IMR-90 (cell line): ENCODE data around the gene ODAD3. TPM values are rescaled to one million over a fixed set of nuclear protein-coding genes. Genes with fewer than 3 reads are reported as not detected.

Experiments used
- ATAC-seq: fragments of 200-7000 bp; cut with Tn5 transposase; 2 replicates; pipeline ENCODE4 v1.9.1; 2020; ENCODE audit warnings: low read depth, mild to moderate bottlenecking, moderate library complexity
- BruUV-seq: library from RNA; stranded (reverse); fragments of 400-500 nt; replicated peaks from 2 replicates; lab custom pipeline; 2021; lab: Mats Ljungman, UMichigan
- CTCF ChIA-PET: fragments of 300-600 bp; formaldehyde crosslinking; extraction: SDS; loops from one replicate; lab custom pipeline; 2021; ENCODE audit warnings: antibody characterized with exemption; lab: Yijun Ruan, JAX
- POLR2A ChIA-PET: fragments of 300-600 bp; sonication (Branson Sonifier 250); formaldehyde crosslinking; loops from one replicate; lab custom pipeline; 2022; ENCODE audit warnings: antibody characterized with exemption; ENCODE audit not compliant: unreplicated experiment; lab: Charles Lee
- DNase-seq: peaks from one replicate; pipeline ENCODE4 v3.0.0; 2013
- H2AFZ ChIP-seq: replicated peaks from 2 replicates; pipeline ENCODE3; 2013; ENCODE audit warnings: low read length, mild to moderate bottlenecking; ENCODE audit not compliant: poor library complexity
- H2AK5ac ChIP-seq: 2 replicates; pipeline ENCODE4 v1.6.1; 2013; ENCODE audit warnings: low read depth, low read length, inconsistent platforms
- H2AK9ac ChIP-seq: replicated peaks from 2 replicates; pipeline ENCODE3; 2013; ENCODE audit warnings: mild to moderate bottlenecking, low read depth, low read length, moderate library complexity; ENCODE audit not compliant: poor library complexity
- H2BK120ac ChIP-seq: 2 replicates; pipeline ENCODE4 v1.6.1; 2013; ENCODE audit warnings: low read depth, low read length, inconsistent platforms
- H2BK15ac ChIP-seq: 3 replicates; pipeline ENCODE4 v1.6.1; 2013; ENCODE audit warnings: low read depth, low read length, inconsistent platforms
- H2BK20ac ChIP-seq: 2 replicates; pipeline ENCODE4 v1.6.1; 2013; ENCODE audit warnings: low read depth, mild to moderate bottlenecking, inconsistent platforms, low read length, moderate library complexity
- H2BK5ac ChIP-seq: 2 replicates; pipeline ENCODE4 v1.6.1; 2013; ENCODE audit warnings: mild to moderate bottlenecking, low read depth, low read length, inconsistent platforms; ENCODE audit not compliant: poor library complexity, severe bottlenecking
- H3K14ac ChIP-seq: replicated peaks from 2 replicates; pipeline ENCODE4 v1.6.1; 2013; ENCODE audit warnings: low read depth, low read length, inconsistent platforms
- H3K18ac ChIP-seq: 2 replicates; pipeline ENCODE4 v1.6.1; 2013; ENCODE audit warnings: low read depth, low read length, control low read depth
- H3K23ac ChIP-seq: 2 replicates; pipeline ENCODE4 v1.6.1; 2013; ENCODE audit warnings: low read depth, low read length, inconsistent platforms
- H3K27ac ChIP-seq: 2 replicates; pipeline ENCODE4 v1.5.1; 2013; ENCODE audit warnings: mild to moderate bottlenecking, control low read depth, low read length; ENCODE audit not compliant: insufficient read depth
- H3K27me3 ChIP-seq: 2 replicates; pipeline ENCODE4 v1.6.1; 2013; ENCODE audit warnings: low read length; ENCODE audit not compliant: control insufficient read depth, insufficient read depth
- H3K36me3 ChIP-seq: 2 replicates; pipeline ENCODE4 v1.6.1; 2013; ENCODE audit warnings: low read length, mixed read lengths; ENCODE audit not compliant: control insufficient read depth, insufficient read depth
- H3K4ac ChIP-seq: 2 replicates; pipeline ENCODE4 v1.6.1; 2013; ENCODE audit warnings: low read depth, low read length, inconsistent platforms
- H3K4me1 ChIP-seq: 2 replicates; pipeline ENCODE4 v1.6.1; 2013; ENCODE audit warnings: low read length, mixed read lengths; ENCODE audit not compliant: control insufficient read depth, insufficient read depth
- H3K4me2 ChIP-seq: 2 replicates; pipeline ENCODE4 v1.6.1; 2013; ENCODE audit warnings: low read depth, mild to moderate bottlenecking, control low read depth, low read length, moderate library complexity
- H3K4me3 ChIP-seq: 2 replicates; pipeline ENCODE4 v1.5.1; 2013; ENCODE audit warnings: low read depth, mild to moderate bottlenecking, control low read depth, low read length, moderate library complexity; ENCODE audit not compliant: insufficient read depth
- H3K56ac ChIP-seq: 2 replicates; pipeline ENCODE4 v1.6.1; 2013; ENCODE audit warnings: low read length, inconsistent platforms; ENCODE audit not compliant: insufficient read depth; ENCODE audit errors: extremely low read depth
- H3K79me1 ChIP-seq, 2 experiments: 2 replicates each; pipeline ENCODE4 v1.6.1; 2013; ENCODE audit warnings: low read length in 2 of 2, inconsistent platforms in 1 of 2, low read depth in 1 of 2
- H3K9ac ChIP-seq: 2 replicates; pipeline ENCODE4 v1.6.1; 2013; ENCODE audit warnings: low read depth, low read length, control low read depth
- H3K9me1 ChIP-seq: 2 replicates; pipeline ENCODE4 v1.6.1; 2013; ENCODE audit warnings: low read length, inconsistent platforms; ENCODE audit not compliant: insufficient read depth
- H3K9me3 ChIP-seq: 2 replicates; pipeline ENCODE4 v1.6.1; 2013; ENCODE audit warnings: low read length; ENCODE audit not compliant: control insufficient read depth, insufficient read depth
- H4K20me1 ChIP-seq: 2 replicates; pipeline ENCODE4 v1.6.1; 2013; ENCODE audit warnings: low read length, inconsistent platforms; ENCODE audit not compliant: insufficient read depth
- H4K5ac ChIP-seq: 2 replicates; pipeline ENCODE4 v1.6.1; 2013; ENCODE audit warnings: mild to moderate bottlenecking, low read depth, low read length, control low read depth
- H4K8ac ChIP-seq, 2 experiments: 2 replicates each; pipeline ENCODE4 v1.6.1; 2013; ENCODE audit warnings: low read depth in 2 of 2, low read length in 2 of 2, control low read depth in 1 of 2, inconsistent platforms in 1 of 2
- H4K91ac ChIP-seq: 2 replicates; pipeline ENCODE4 v1.6.1; 2013; ENCODE audit warnings: low read depth, low read length, inconsistent platforms; ENCODE audit not compliant: insufficient read depth
- CHD1 ChIP-seq: IDR thresholded peaks from 2 replicates; pipeline ENCODE4 v1.6.1; 2012; ENCODE audit warnings: low read depth, low read length, improper control_type of control experiment
- FOS ChIP-seq: fragments of 150-350 bp; IDR thresholded peaks from 2 replicates; pipeline ENCODE4 v1.6.1; 2016; ENCODE audit warnings: low read depth, low read length
- SMC3 ChIP-seq: fragments of 150-350 bp; IDR thresholded peaks from 2 replicates; pipeline ENCODE4 v1.6.1; 2016; ENCODE audit warnings: low read depth, mild to moderate bottlenecking, antibody characterized with exemption, low read length, moderate library complexity
- USF2 ChIP-seq: fragments of 150-350 bp; IDR thresholded peaks from 2 replicates; pipeline ENCODE4 v1.6.1; 2017; ENCODE audit warnings: mild to moderate bottlenecking, antibody characterized with exemption, low read length, low read depth
- WGBS, 2 experiments: methylation state at CpG; one replicate each; pipeline versions ENCODE4 v1.1.5 to v1.1.7; 2013; ENCODE audit warnings: missing lambda C conversion rate in 2 of 2; ENCODE audit not compliant: insufficient read length in 1 of 2; ENCODE audit errors: extremely low coverage in 2 of 2; 5-methylcytosine and 5-hydroxymethylcytosine counted together
- dilution Hi-C: fragments of 300-500 bp; cut with HindIII; formaldehyde crosslinking; loops from one replicate; pipeline ENCODE4 v1.14.3; 2018; ENCODE audit warnings: low sequenced_read_pairs; ENCODE audit not compliant: unreplicated experiment
- in situ Hi-C: fragments of 300-500 bp; cut with MboI; formaldehyde crosslinking; loops from 3 replicates; pipeline ENCODE4 v1.14.3; 2019; ENCODE audit warnings: low sequenced_read_pairs, inconsistent platforms, mixed read lengths
- intact Hi-C: fragments of 100-400 bp; cut with micrococcal nuclease; formaldehyde crosslinking; loops from 2 replicates; pipeline ENCODE4 v1.10.0; 2022
- polyA plus RNA-seq, 3 experiments: library from polyadenylated mRNA; depleted of rRNA; stranded (reverse); fragments of >200 nt; gene quantifications; 2 replicates each; pipeline ENCODE4 v1.2.3, GENCODE V29; 2012; ENCODE audit warnings: low replicate concordance in 1 of 3
- total RNA-seq: library from RNA; depleted of rRNA; stranded (reverse); fragments of >200 nt; gene quantifications from 2 replicates; pipeline ENCODE4 v1.2.3, GENCODE V29; 2012

Gene ODAD3
- total and polyA plus RNA-seq, 2 of the 4 experiments (the other 2 are of a cell fraction), result under 0.01 to 0.44 TPM

GRCh38 chr19:11447347-11448262 is 12.7 kb upstream of the ODAD3 start:
- no peak overlapping the region for H4K5ac ChIP-seq
- H3K23ac ChIP-seq, result no peak overlapping the region
- no peak overlapping the region for H4K91ac ChIP-seq
- no peak for DNase-seq
- H2AK9ac ChIP-seq, result peak overlapping the region; percentile 42
- H3K14ac ChIP-seq, result no peak overlapping the region
- no peak overlapping the region for H2AFZ ChIP-seq
- H3K4me1 ChIP-seq, result no peaks in the 10 kb centered on the region; the same call in 1 of the 2 replicates
- no TSS peak for BruUV-seq
- no peak overlapping the region for H2BK5ac ChIP-seq
- no peak overlapping the region for H3K27ac ChIP-seq
- peaks cover 4% of the 10 kb centered on the region; the same call in 1 of the 2 replicates for H4K20me1 ChIP-seq
- TF ChIP-seq SMC3 (no peak), CHD1 (no peak), USF2 (no peak), FOS (no peak)
- H3K27me3 ChIP-seq, result no peaks in the 10 kb centered on the region
- H3K36me3 ChIP-seq, result peaks cover 51% of the 10 kb centered on the region
- in situ Hi-C loops, result no loop called here
- H2AK5ac ChIP-seq, result no peak overlapping the region
- H3K4ac ChIP-seq, result no peak overlapping the region
- intact Hi-C loops, result no loop called here
- H3K9me1 ChIP-seq, result no peaks in the 10 kb centered on the region
- H4K8ac ChIP-seq, result no peak overlapping the region
- no peak overlapping the region for H3K18ac ChIP-seq
- ChIA-PET POLR2A (no interaction called here), CTCF (no interaction called here)
- dilution Hi-C loops, result no loop called here
- H3K4me2 ChIP-seq, result no peak overlapping the region
- H3K79me1 ChIP-seq, result peaks cover 0 to 7% of the 10 kb centered on the region in 2 experiments; a peak in 1 of 4 replicates
- no peaks in the 10 kb centered on the region for H3K9me3 ChIP-seq
- no peak overlapping the region for H2BK120ac ChIP-seq
- 86% methylated on average over 15 of the region's 35 CpGs; no CpG with 5 or more reads in 1 of the 2 experiments for WGBS, 2 experiments
- H2BK15ac ChIP-seq, result no peak overlapping the region
- no peak overlapping the region for H3K4me3 ChIP-seq
- H2BK20ac ChIP-seq, result no peak overlapping the region
- ATAC-seq, result no peak
- no peak overlapping the region for H3K56ac ChIP-seq
- H3K9ac ChIP-seq, result no peak overlapping the region
